RWPE2 (cell line): Measurements from ENCODE around the gene KCNJ4.

Experiments
- ATAC-seq: fragments of 200-7000 bp; cut with Tn5 transposase; 3 replicates; pipeline ENCODE4 v1.9.1; 2021; ENCODE audit warnings: low read depth
- DNase-seq: peaks from one replicate; pipeline ENCODE4 v3.0.0-alpha.2; 2020; ENCODE audit warnings: low spot score
- H3K27ac ChIP-seq: fragments of 450-650 bp; 2 replicates; pipeline ENCODE4 v1.5.1; 2017; ENCODE audit warnings: mild to moderate bottlenecking; ENCODE audit not compliant: poor library complexity, severe bottlenecking
- H3K27me3 ChIP-seq: fragments of 250-450 bp; sonication (Bioruptor Pico); 2 replicates; pipeline ENCODE4 v1.5.1; 2021; ENCODE audit warnings: mild to moderate bottlenecking, moderate library complexity; ENCODE audit not compliant: insufficient read depth, poor library complexity, severe bottlenecking
- H3K36me3 ChIP-seq: fragments of 250-450 bp; sonication (Bioruptor Pico); 2 replicates; pipeline ENCODE4 v1.5.1; 2020; ENCODE audit warnings: low read depth, mild to moderate bottlenecking, moderate library complexity
- H3K4me1 ChIP-seq: fragments of 250-450 bp; sonication (Bioruptor Pico); 2 replicates; pipeline ENCODE4 v1.5.1; 2021; ENCODE audit warnings: mild to moderate bottlenecking, moderate library complexity; ENCODE audit not compliant: insufficient read depth, poor library complexity, severe bottlenecking
- H3K4me3 ChIP-seq: fragments of 250-450 bp; sonication (Bioruptor Pico); 2 replicates; pipeline ENCODE4 v1.5.1; 2021; ENCODE audit warnings: mild to moderate bottlenecking, moderate library complexity; ENCODE audit not compliant: severe bottlenecking
- H3K9me3 ChIP-seq: fragments of 250-450 bp; sonication (Bioruptor Pico); 2 replicates; pipeline ENCODE4 v1.5.1; 2021; ENCODE audit warnings: mild to moderate bottlenecking, moderate library complexity; ENCODE audit not compliant: severe bottlenecking
- TF ChIP-seq, protein P1 (sequence below): fragments of 450-650 bp; IDR thresholded peaks from one replicate; pipeline ENCODE4 v1.5.1; 2017; ENCODE audit warnings: mild to moderate bottlenecking, moderate library complexity; ENCODE audit not compliant: poor library complexity, severe bottlenecking

Gene KCNJ4

DNA sequence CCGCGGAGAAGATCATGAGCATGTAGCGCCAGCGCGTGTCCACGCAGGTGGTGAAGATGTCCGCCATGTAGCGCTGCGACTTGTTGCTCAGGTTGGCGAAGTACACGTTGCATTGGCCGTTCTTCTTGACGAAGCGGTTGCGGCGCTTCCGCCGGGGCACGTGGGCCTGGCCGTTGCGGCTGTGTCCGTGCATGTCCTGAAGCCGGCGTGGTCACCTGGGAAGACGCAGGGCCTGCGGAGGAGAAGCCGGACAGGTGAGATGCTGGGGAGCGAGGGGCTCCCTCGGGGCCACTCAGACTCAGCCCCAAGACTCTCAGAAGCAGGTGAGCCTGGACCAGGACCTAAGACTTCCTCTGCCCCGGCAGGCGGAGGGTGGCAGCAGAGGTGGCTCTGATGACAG is 27.1 kb downstream of the KCNJ4 start:
- ATAC-seq (no peak), DNase-seq (no peak)
- H3K9me3 ChIP-seq: no peaks in the 10 kb centered on the region
- no peaks in the 10 kb centered on the region for H3K4me1 ChIP-seq
- TF ChIP-seq, protein P1, sequence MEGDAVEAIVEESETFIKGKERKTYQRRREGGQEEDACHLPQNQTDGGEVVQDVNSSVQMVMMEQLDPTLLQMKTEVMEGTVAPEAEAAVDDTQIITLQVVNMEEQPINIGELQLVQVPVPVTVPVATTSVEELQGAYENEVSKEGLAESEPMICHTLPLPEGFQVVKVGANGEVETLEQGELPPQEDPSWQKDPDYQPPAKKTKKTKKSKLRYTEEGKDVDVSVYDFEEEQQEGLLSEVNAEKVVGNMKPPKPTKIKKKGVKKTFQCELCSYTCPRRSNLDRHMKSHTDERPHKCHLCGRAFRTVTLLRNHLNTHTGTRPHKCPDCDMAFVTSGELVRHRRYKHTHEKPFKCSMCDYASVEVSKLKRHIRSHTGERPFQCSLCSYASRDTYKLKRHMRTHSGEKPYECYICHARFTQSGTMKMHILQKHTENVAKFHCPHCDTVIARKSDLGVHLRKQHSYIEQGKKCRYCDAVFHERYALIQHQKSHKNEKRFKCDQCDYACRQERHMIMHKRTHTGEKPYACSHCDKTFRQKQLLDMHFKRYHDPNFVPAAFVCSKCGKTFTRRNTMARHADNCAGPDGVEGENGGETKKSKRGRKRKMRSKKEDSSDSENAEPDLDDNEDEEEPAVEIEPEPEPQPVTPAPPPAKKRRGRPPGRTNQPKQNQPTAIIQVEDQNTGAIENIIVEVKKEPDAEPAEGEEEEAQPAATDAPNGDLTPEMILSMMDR: no peak
- no peak overlapping the region for H3K27ac ChIP-seq
- H3K4me3 ChIP-seq: no peak overlapping the region
- H3K27me3 ChIP-seq: no peaks in the 10 kb centered on the region
- no peaks in the 10 kb centered on the region for H3K36me3 ChIP-seq

DNA sequence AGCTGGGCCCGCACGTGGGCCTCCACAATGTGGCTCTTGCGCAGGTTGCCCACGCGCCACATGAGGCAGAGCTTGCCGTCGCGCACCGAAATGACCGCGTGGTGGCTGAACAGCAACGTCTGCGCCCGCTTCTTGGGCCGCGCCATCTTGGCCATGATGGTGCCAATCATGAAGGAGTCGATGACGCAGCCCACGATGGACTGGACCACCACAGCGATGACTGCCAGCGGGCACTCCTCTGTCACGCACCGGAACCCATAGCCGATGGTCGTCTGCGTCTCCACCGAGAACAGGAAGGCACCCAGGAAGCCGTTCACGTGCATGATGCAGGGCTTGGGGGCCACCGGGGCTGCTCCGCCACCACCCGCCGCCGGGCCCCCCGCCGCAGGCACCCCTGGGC is 27.5 kb downstream of the KCNJ4 start:
- ATAC-seq (no peak), DNase-seq (no peak)
- no peaks in the 10 kb centered on the region for H3K36me3 ChIP-seq
- H3K9me3 ChIP-seq: no peaks in the 10 kb centered on the region
- no peak overlapping the region for H3K27ac ChIP-seq
- H3K27me3 ChIP-seq: no peaks in the 10 kb centered on the region
- H3K4me1 ChIP-seq: no peaks in the 10 kb centered on the region
- no peak overlapping the region for H3K4me3 ChIP-seq
- TF ChIP-seq, protein P1: no peak

DNA sequence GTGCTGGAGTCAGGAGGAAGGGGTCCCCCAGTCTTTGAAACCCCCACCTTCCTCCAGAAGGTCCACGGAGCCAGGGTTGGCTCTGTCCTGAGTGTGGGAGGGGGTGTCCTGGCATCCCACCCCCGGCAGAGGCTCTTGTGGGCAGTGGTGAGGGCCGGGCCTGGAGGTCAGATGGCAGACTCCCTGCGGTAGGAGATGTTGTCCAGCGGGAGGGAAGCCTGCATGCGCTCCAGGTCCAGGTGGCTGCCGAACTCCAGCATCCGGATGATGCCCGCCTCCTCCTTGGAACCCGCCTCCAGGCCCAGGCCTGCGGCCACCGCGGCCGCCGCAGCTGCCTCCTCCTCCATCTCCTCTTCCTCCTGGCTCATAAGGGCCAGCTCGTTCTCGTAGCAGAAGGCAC is 28.4 kb downstream of the KCNJ4 start:
- no peak overlapping the region for H3K4me3 ChIP-seq

DNA sequence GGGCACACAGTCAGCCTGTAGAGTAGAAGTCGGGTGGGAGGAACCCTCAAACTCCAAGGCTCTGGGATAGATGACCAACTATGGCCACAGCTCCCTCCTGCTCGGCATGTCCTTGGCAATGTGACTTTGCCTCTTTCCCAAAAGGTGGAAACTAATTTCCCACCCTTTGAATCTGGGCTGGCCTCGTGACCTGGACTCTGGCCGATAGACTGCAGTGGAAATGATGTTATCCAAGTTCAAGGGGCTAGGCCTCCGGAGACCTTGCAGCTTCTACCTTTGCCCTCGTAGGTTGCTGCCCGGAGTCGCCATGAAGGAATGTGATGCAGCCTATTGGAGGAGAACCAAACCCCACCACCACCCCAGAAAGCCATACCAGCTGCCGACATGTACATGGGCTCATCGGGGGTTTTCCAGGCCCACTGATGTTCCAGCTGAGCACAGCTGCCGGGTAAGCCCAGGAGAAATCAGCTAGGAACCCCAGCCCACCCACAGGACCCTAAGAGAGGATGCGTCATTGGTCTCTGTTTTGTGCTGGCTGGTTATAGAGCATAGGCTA is 30.4 kb downstream of the KCNJ4 start:
- H3K27me3 ChIP-seq: no peaks in the 10 kb centered on the region
- ATAC-seq (no peak), DNase-seq (no peak)
- H3K9me3 ChIP-seq: no peaks in the 10 kb centered on the region
- no peak overlapping the region for H3K27ac ChIP-seq
- no peaks in the 10 kb centered on the region for H3K36me3 ChIP-seq
- no peaks in the 10 kb centered on the region for H3K4me1 ChIP-seq
- TF ChIP-seq, protein P1: no peak
- no peak overlapping the region for H3K4me3 ChIP-seq

More for the DNA sequence above, 28.4 kb downstream of the KCNJ4 start:
- Histone ChIP-seq H3K9me3 (no peaks in the 10 kb centered on the region), H3K27me3 (no peaks in the 10 kb centered on the region), H3K36me3 (no peaks in the 10 kb centered on the region), H3K27ac (no peak overlapping the region), H3K4me1 (no peaks in the 10 kb centered on the region)
- TF ChIP-seq, protein P1: no peak
- ATAC-seq: no peak
- DNase-seq: no peak

DNA sequence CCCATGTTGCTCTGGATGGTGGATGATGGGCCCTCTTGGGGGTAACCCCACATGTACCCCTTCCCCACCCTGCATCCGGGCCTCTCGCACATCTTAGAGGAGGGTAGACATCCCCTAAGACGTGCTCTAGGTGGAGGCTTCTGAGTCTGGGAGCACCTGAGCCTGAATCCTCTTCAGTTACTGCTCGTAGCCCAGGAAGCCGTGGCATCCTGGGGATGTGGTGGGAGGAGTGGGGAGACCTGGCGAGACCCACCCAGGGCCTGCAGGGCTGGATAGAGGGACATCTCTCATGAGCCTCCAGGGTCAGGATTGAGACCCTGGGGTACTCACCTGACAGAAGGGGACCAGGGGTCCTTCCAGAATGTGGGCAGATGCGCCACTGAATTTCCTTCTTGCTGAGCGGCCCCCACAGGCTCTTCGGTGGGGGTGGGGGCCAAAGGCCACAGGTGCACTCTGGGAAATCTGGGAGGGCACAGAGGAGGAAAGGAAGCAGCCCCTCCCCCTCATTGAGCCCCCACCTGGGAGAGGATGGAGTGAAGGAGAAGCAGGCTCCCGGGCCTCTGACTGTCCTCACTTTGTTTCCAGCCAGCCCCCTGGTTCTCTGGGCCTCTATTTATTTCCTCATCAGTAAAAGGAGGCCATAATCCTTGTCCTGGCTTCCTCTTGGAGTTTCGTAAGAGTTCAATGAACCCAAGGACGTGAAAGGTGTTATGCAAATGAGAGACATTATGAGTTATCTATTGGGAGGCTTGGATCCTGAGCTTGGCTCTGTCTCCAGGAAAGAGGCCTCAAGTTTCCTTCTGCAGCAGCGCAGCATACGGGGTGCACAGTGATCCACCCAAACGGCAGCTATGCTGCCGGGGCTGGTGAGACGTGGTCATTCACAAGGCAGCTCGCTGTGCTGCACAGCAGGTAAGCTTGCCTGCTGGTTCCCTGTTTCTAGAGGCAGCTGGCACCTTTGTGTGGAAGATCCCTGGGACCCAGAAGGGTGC is 31.2 kb downstream of the KCNJ4 start:
- Histone ChIP-seq H3K27ac (no peak overlapping the region), H3K36me3 (no peaks in the 10 kb centered on the region), H3K27me3 (no peaks in the 10 kb centered on the region), H3K9me3 (no peaks in the 10 kb centered on the region), H3K4me1 (no peaks in the 10 kb centered on the region), H3K4me3 (no peak overlapping the region)
- ATAC-seq: no peak
- no peak for DNase-seq
- TF ChIP-seq, protein P1: no peak
